ENCODE measurements around the gene KLHL7. TPM values are rescaled to one million over a fixed set of nuclear protein-coding genes. Genes with fewer than 3 reads are reported as not detected.

Gene KLHL7
- 31.0 and 33.9 TPM in 2 replicates for total RNA-seq

GRCh38 chr7:23105644-23106056 lies at the start of gene KLHL7:
Gene KLHL7 (plus strand): TSS chr7:23105785. CDS start chr7:23106027, 242 bp downstream.

GRCh38 chr7:23181684-23182553 lies 76.3 kb downstream of the KLHL7 start, which contains the start of gene NUP42:
Gene NUP42 (plus strand): TSS chr7:23182048. CDS start chr7:23182086, 38 bp downstream.

Other genes with a start within 250 kb of the KLHL7 start
- gene HYCC1, start 91.7 kb upstream of the KLHL7 start, total RNA-seq = 106 and 170 TPM in 2 replicates
- 25.5 and 28.7 TPM in 2 replicates for gene NUP42, start 76.3 kb downstream of the KLHL7 start, total RNA-seq
- 205 and 214 TPM in 2 replicates for gene GPNMB, start 141.0 kb downstream of the KLHL7 start, total RNA-seq
- gene MALSU1, start 193.6 kb downstream of the KLHL7 start, total RNA-seq = 84.1 and 94.2 TPM in 2 replicates

Measured in smooth muscle cell of the pulmonary artery (primary cell).